HUES64 (cell line): ENCODE results near the gene H19.

Source experiments
- H3K27ac ChIP-seq: 2 replicates; pipeline ENCODE4 v1.7.0; 2013; ENCODE audit warnings: low read depth, low read length, inconsistent platforms
- H3K27me3 ChIP-seq: 2 replicates; pipeline ENCODE4 v1.6.1; 2013; ENCODE audit warnings: mild to moderate bottlenecking, low read length; ENCODE audit not compliant: insufficient read depth
- H3K36me3 ChIP-seq: 2 replicates; pipeline ENCODE4 v1.6.1; 2013; ENCODE audit warnings: mild to moderate bottlenecking, low read length; ENCODE audit not compliant: insufficient read depth
- H3K4me1 ChIP-seq: 2 replicates; pipeline ENCODE4 v1.6.1; 2013; ENCODE audit warnings: mild to moderate bottlenecking, low read length, moderate library complexity; ENCODE audit not compliant: insufficient read depth
- H3K4me3 ChIP-seq: 2 replicates; pipeline ENCODE4 v1.5.1; 2013; ENCODE audit warnings: mild to moderate bottlenecking, low read length, moderate library complexity
- H3K9ac ChIP-seq: 2 replicates; pipeline ENCODE4 v1.6.1; 2013; ENCODE audit warnings: mild to moderate bottlenecking, low read depth, low read length
- H3K9me3 ChIP-seq: 2 replicates; pipeline ENCODE4 v1.6.1; 2013; ENCODE audit warnings: low read depth, low read length; ENCODE audit not compliant: insufficient read depth
- WGBS: fragments of 150-250, 120-280 bp; methylation state at CpG from one replicate; pipeline ENCODE4 v1.1.7; 2013; ENCODE audit warnings: missing lambda C conversion rate; 5-methylcytosine and 5-hydroxymethylcytosine counted together

H19 gene

DNA sequence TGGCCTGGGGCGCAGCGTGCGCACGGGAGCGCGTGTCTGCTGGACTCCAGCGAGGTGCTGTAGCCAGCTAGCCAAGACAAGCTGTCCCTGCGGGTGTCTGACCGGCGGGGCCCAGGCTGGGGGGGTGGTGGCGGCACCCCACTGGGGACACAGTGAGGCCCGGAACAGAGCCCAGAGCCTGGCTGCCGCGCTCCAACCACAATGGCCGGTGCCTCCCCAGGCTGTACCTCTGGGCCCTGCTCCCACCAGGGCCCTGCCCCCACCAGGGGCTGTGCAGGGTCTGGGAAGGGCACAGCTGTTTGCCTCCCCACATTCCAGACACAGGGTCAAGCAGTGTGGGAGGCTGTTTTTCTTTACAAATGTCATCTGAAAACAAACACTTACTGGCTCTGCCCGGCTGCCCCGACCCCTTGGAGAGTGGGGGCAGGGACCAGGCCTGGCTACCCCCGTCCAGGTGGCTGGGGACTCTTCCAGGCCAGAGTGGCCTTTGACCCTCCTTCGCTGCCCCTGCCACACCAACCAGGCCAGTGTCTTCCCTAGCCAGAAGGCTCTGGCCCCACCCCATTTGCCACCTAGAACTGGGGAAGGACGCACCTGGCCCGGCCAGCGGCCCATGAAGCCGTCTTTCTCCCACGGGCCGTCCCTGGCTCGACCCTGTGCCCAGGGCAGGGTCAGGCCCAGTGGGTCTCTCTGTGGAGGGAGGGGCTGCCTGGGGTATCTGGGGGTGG, 14.6 kb downstream of the H19 start:
- Histone ChIP-seq H3K4me3 (no peak overlapping the region), H3K27ac (no peak overlapping the region), H3K27me3 (no peaks in the 10 kb centered on the region), H3K9ac (no peak overlapping the region), H3K4me1 (no peaks in the 10 kb centered on the region), H3K9me3 (no peaks in the 10 kb centered on the region), H3K36me3 (no peaks in the 10 kb centered on the region)
- WGBS, result no CpG with 5 or more reads among the region's 26 CpGs

DNA sequence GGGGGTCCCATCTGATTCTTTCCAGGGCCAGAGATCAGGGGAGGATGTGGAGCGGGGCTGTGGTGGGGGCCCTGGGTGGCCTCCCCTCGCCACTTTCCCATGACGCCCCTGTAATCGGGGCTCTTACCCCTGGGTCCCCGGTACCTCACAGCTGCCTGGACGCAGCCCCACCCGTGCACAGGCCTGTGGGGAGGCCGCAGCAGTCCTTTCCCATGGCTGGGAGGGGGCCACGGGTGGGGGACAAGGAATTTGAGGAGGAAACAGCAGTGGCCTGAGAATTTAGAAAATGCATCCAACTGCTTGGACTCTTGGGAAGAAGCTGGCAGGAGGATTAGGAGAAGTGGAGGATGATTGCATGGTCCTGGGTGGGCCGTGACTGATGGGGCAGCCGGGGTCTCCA, 18.0 kb downstream of the H19 start:
- Histone ChIP-seq H3K36me3 (no peaks in the 10 kb centered on the region), H3K4me3 (no peak overlapping the region), H3K27me3 (no peaks in the 10 kb centered on the region), H3K9me3 (no peaks in the 10 kb centered on the region), H3K27ac (no peak overlapping the region), H3K4me1 (no peaks in the 10 kb centered on the region), H3K9ac (no peak overlapping the region)
- no CpG with 5 or more reads among the region's 11 CpGs for WGBS

DNA sequence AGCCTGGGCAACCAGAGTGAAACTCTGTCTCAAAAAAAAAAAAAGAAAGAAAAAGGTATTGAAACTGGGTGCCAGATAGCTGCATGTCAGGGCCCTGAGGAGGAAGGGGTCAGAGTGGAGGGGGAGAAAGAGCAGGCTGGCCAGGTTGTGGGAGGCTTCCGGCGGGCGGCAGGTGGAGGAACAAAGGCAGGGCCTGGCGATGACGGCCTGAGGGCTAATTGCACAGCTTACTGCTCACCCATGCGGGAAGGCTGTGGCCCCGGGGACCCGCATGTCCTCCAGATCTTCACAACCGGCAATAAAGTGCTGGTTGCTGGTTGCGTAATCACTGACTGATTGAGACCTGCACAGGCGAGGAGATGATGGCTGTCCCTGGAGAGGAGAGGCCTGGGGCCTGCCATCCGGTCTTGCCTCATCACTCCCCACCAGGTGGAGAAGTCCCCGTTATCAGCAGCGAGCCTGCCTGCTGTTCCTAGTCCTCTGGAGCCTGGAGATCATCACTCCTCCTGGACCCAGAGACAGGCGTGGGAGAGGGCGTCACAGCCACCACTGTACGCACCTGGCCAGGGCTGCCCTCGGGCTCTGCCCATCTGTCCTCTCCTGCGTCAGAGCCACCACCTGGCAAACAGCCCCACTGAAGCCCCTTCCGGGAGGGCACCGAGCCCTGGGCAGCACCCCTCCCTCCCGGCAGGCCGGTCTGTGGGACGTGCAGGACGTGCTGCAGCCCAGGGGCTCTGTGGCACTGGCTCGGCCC, 18.7 kb downstream of the H19 start:
- Histone ChIP-seq H3K9me3 (no peaks in the 10 kb centered on the region), H3K27me3 (no peaks in the 10 kb centered on the region), H3K9ac (no peak overlapping the region), H3K4me3 (no peak overlapping the region), H3K27ac (no peak overlapping the region), H3K4me1 (no peaks in the 10 kb centered on the region), H3K36me3 (no peaks in the 10 kb centered on the region)
- 84% methylated on average over 6 of the region's 26 CpGs for WGBS

DNA sequence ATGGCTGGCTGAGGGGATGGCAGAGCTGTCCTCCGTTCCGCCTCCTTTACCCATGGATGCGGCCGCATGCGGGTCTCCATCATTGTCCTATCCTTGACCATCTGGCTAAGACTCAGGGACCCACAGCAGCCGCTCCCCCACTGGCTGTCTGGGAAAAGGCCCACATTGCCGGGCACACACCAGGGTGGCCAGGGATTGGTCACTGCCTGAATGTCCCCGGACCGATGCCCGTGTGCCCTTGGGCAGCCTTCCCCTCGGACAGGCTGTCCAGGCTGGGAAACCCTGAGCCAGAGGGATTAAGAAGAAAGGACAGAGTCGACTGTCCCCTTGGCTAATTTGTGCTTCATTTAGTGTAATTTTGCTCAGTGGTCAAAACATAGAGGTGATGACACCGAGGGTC, 22.5 kb downstream of the H19 start:
- Histone ChIP-seq H3K9ac (no peak overlapping the region), H3K4me3 (no peak overlapping the region), H3K9me3 (no peaks in the 10 kb centered on the region), H3K4me1 (no peaks in the 10 kb centered on the region), H3K27ac (no peak overlapping the region), H3K27me3 (no peaks in the 10 kb centered on the region), H3K36me3 (no peaks in the 10 kb centered on the region)
- no CpG with 5 or more reads among the region's 13 CpGs for WGBS

DNA sequence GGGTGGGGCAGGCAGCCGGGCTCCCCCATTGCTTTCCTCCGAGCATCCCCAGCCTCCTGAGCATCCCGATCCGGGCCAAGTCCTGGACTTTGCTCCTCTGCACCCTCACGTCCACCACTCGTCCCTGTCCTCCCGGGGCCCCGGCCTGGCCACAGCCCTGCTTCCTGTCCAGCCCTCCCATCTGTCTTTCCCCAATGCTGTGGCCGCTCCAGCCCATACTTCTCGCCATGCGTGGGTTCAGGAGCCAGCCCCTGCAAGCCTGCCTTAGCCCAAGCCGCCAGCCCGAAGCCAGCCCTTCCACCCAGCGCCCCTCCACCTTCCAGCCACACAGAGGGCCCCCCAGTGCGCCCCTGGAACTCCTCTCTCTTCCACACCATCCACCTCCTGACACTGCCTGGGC, 26.7 kb downstream of the H19 start:
- 94% methylated on average over 9 of the region's 15 CpGs for WGBS
- H3K27me3 ChIP-seq, result no peaks in the 10 kb centered on the region
- H3K9ac ChIP-seq, result no peak overlapping the region
- no peak overlapping the region for H3K4me3 ChIP-seq
- no peaks in the 10 kb centered on the region for H3K4me1 ChIP-seq
- H3K9me3 ChIP-seq, result no peaks in the 10 kb centered on the region
- no peaks in the 10 kb centered on the region for H3K36me3 ChIP-seq
- no peak overlapping the region for H3K27ac ChIP-seq

DNA sequence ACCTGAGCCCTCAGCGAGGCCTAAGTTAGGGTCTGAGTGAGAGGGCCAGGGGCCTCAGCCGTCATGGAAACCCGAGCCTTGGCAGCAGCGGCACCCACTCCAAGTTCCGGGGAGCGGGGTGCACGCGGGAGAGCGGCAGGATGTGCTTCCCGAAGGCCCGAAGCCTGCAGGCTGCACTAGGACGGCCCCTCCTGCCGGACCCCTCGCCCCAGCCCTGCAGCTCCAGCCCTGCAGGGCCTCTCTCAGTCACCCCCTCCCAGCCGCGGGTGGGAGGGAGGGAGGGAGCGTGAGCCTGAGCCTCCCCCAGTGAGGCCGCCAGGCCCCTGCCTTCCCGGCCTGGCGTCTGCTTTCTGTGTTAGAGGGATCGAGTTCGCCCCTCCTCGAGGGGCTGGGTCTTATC, 27.9 kb downstream of the H19 start:
- Histone ChIP-seq H3K36me3 (no peaks in the 10 kb centered on the region), H3K4me3 (no peak overlapping the region), H3K4me1 (no peaks in the 10 kb centered on the region), H3K9ac (no peak overlapping the region), H3K27me3 (no peaks in the 10 kb centered on the region), H3K9me3 (no peaks in the 10 kb centered on the region), H3K27ac (no peak overlapping the region)
- WGBS, result no CpG with 5 or more reads among the region's 23 CpGs

DNA sequence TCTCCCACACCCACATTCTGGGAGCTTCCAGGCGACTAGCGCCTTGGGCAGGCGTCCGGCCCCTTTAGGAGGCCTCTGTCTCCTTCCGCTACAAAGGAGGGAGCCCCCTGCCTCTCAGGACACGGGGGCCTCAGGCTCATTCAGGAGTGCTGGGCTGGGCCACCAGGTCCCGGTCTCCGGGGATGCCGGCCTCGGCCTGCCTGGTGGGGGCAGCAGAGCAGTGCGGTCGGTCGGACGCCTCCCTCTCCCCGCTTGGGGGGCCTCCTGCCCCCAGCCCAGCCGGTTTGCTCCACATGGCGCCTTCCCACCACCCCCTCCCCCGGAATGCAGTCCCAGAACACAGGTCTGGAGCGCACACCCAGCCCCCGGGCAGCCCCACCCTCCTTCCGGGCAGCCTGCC, 28.6 kb downstream of the H19 start:
- WGBS, result no CpG with 5 or more reads among the region's 21 CpGs
- no peaks in the 10 kb centered on the region for H3K27me3 ChIP-seq
- H3K36me3 ChIP-seq, result no peaks in the 10 kb centered on the region
- H3K4me3 ChIP-seq, result no peak overlapping the region
- H3K9me3 ChIP-seq, result no peaks in the 10 kb centered on the region
- no peaks in the 10 kb centered on the region for H3K4me1 ChIP-seq
- no peak overlapping the region for H3K9ac ChIP-seq
- no peak overlapping the region for H3K27ac ChIP-seq

DNA sequence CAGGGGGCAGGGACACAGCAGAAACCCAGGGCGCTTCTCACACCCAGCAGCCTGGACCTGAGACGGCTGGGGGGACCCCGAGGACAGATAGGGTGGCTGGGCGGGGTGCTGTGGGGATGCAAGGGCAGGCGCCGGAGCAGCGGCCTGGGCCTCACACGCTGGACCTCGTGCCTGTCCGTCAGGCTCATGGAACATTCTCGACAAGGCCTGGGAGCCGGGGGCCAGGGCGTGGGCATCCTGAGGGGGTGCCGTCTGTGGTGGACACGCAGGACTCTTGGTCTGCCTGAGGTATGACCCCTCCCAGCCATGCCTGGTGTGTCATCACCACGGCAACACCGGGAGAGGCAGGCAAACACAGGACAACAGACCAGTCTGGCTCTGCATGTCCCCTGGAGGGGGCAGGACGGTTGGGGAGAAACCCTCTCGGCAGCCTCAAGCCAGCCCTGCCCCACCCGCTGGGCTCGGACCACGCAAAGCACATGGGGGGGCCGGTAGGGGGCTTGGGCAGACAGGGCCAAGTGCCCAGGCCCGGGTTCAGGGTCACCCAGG, 29.1 kb downstream of the H19 start:
- H3K9me3 ChIP-seq, result no peaks in the 10 kb centered on the region
- H3K4me3 ChIP-seq, result no peak overlapping the region
- H3K9ac ChIP-seq, result no peak overlapping the region
- H3K4me1 ChIP-seq, result no peaks in the 10 kb centered on the region
- H3K27ac ChIP-seq, result no peak overlapping the region
- WGBS, result no CpG with 5 or more reads among the region's 24 CpGs
- no peaks in the 10 kb centered on the region for H3K36me3 ChIP-seq
- no peaks in the 10 kb centered on the region for H3K27me3 ChIP-seq

GRCh38 chr11:1967641-1968225, 29.9 kb downstream of the H19 start:
- Histone ChIP-seq H3K9ac (no peak overlapping the region), H3K36me3 (no peaks in the 10 kb centered on the region), H3K9me3 (no peaks in the 10 kb centered on the region), H3K27me3 (no peaks in the 10 kb centered on the region), H3K27ac (no peak overlapping the region), H3K4me1 (no peaks in the 10 kb centered on the region), H3K4me3 (no peak overlapping the region)
- no CpG with 5 or more reads among the region's 21 CpGs for WGBS

GRCh38 chr11:1966531-1966930, 31.1 kb downstream of the H19 start:
- H3K27me3 ChIP-seq, result no peaks in the 10 kb centered on the region
- H3K36me3 ChIP-seq, result no peaks in the 10 kb centered on the region
- WGBS, result 96% methylated on average over 6 of the region's 18 CpGs
- no peaks in the 10 kb centered on the region for H3K4me1 ChIP-seq
- no peak overlapping the region for H3K27ac ChIP-seq
- H3K4me3 ChIP-seq, result no peak overlapping the region
- no peaks in the 10 kb centered on the region for H3K9me3 ChIP-seq
- no peak overlapping the region for H3K9ac ChIP-seq

DNA sequence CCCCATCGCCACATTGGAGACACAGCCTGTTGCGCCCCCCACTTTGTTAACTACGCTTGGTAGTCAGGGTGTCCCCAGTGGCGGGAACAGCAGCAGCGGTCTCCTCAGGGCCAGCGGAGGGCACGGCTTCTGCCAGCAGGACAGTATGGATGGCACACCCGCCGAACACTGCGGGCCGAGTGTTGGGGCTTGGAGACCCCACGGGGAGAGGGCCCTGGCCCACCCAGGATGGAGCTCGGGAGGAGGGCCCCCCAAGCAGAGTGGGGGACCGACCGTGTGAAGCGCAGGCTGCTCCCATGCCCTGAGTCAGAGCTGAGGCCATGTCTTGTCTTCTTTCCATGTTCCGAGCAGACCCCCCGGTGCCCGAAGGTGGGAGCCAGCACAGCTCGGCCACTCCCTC, 32.7 kb downstream of the H19 start:
- H3K4me3 ChIP-seq, result no peak overlapping the region
- WGBS, result no CpG with 5 or more reads among the region's 20 CpGs
- no peak overlapping the region for H3K9ac ChIP-seq
- no peaks in the 10 kb centered on the region for H3K36me3 ChIP-seq
- H3K27ac ChIP-seq, result no peak overlapping the region
- H3K4me1 ChIP-seq, result no peaks in the 10 kb centered on the region
- H3K9me3 ChIP-seq, result no peaks in the 10 kb centered on the region
- no peaks in the 10 kb centered on the region for H3K27me3 ChIP-seq
